ENCODE results near the gene CRYBB1. TPM values are rescaled to one million over a fixed set of nuclear protein-coding genes. Genes with fewer than 3 reads are reported as not detected.

Gene CRYBB1
- total and polyA plus RNA-seq, 4 donors = 0.17 to 2.3 (median 0.32) TPM; not detected in 1

- peak; percentile 11 for TF ChIP-seq REST (IDR thresholded peaks at IDR 0.05)
Measured at GRCh38 chr22:26553056-26553752, 64.6 kb downstream of the CRYBB1 start (continued).

- WGBS = 72% methylated on average over 10 of the region's 10 CpGs
- Histone ChIP-seq H3K9me3 (ENCODE audit: control insufficient read depth in 4 of 4, low read length in 3 of 4) (no peaks in the 10 kb centered on the region), H3K4me1 (ENCODE audit: control insufficient read depth in 4 of 4, insufficient read depth in 4 of 4, low read length in 3 of 4) (peaks cover 25 to 84% (median 69%) of the 10 kb centered on the region in 4 donors), H3K9ac (ENCODE audit: low read depth in 1 of 2, low read length in 2 of 2) (no peak overlapping the region), H3K36me3 (ENCODE audit: control insufficient read depth in 4 of 4, insufficient read depth in 3 of 4, low read depth in 1 of 4, low read length in 3 of 4) (peaks cover 0 to 4% (median 0%) of the 10 kb centered on the region in 4 donors), H3K27me3 (ENCODE audit: control insufficient read depth in 4 of 4, insufficient read depth in 4 of 4, low read length in 3 of 4) (no peaks in the 10 kb centered on the region), H3K27ac (ENCODE audit: low read depth in 1 of 2, low read length in 2 of 2) (peak overlapping the region; percentile 39 to 67), H3K4me3 (ENCODE audit: low read depth in 1 of 3, low read length in 3 of 3) (no peak overlapping the region)
- TF ChIP-seq FOXA2 (IDR thresholded peaks at IDR 0.05) = no peak
- no peak for TF ChIP-seq ATF3 (IDR thresholded peaks at IDR 0.05)
- TF ChIP-seq YY1 (IDR thresholded peaks at IDR 0.05) = no peak
- TF ChIP-seq HNF4G (IDR thresholded peaks at IDR 0.05) = no peak
- no peak for TF ChIP-seq NR2F2 (IDR thresholded peaks at IDR 0.05)
- no peak for DNase-seq (ENCODE audit: low spot score)
Measured at GRCh38 chr22:26552466-26552865, 65.4 kb downstream of the CRYBB1 start.

GRCh38 chr22:26551568-26551967, 66.3 kb downstream of the CRYBB1 start:
- Histone ChIP-seq H3K27me3 (ENCODE audit: control insufficient read depth in 4 of 4, insufficient read depth in 4 of 4, low read length in 3 of 4) (no peaks in the 10 kb centered on the region), H3K9me3 (ENCODE audit: control insufficient read depth in 4 of 4, low read length in 3 of 4) (no peaks in the 10 kb centered on the region), H3K36me3 (ENCODE audit: control insufficient read depth in 4 of 4, insufficient read depth in 3 of 4, low read depth in 1 of 4, low read length in 3 of 4) (peaks cover 0 to 4% (median 0%) of the 10 kb centered on the region in 4 donors), H3K27ac (ENCODE audit: low read depth in 1 of 2, low read length in 2 of 2) (peak overlapping the region; percentile 69 to 80), H3K9ac (ENCODE audit: low read depth in 1 of 2, low read length in 2 of 2) (no peak overlapping the region), H3K4me1 (ENCODE audit: control insufficient read depth in 4 of 4, insufficient read depth in 4 of 4, low read length in 3 of 4) (peaks cover 23 to 83% (median 65%) of the 10 kb centered on the region in 4 donors), H3K4me3 (ENCODE audit: low read depth in 1 of 3, low read length in 3 of 3) (no peak overlapping the region)
- TF ChIP-seq RXRA (IDR thresholded peaks at IDR 0.05) (no peak), FOXA1 (IDR thresholded peaks at IDR 0.05) (no peak), GABPA (IDR thresholded peaks at IDR 0.05 in 1 of 2, conservative IDR thresholded peaks at IDR 0.05 in 1 of 2) (no peak), NR2F2 (IDR thresholded peaks at IDR 0.05) (no peak), JUND (IDR thresholded peaks at IDR 0.05) (no peak), RAD21 (IDR thresholded peaks at IDR 0.05) (no peak), ATF3 (IDR thresholded peaks at IDR 0.05) (no peak), HNF4A (conservative IDR thresholded peaks at IDR 0.05) (no peak), REST (IDR thresholded peaks at IDR 0.05) (no peak)
- DNase-seq (ENCODE audit: low spot score) = no peak
- WGBS = over 99% methylated on average over 2 of the region's 2 CpGs

Measured in liver (tissue), 9 donors.